Measurements from ENCODE around the gene EYA2.

Gene EYA2

GRCh38 chr20:47066484-47067270 is 172.0 kb downstream of the EYA2 start:
- peak; percentile 51 for DNase-seq (ENCODE audit: low read depth)

- DNase-seq (ENCODE audit: low read depth) = no peak
Observed at GRCh38 chr20:47067776-47068175, 173.1 kb downstream of the EYA2 start.

- DNase-seq (ENCODE audit: low read depth) = no peak
Observed at GRCh38 chr20:47070176-47070575, 175.5 kb downstream of the EYA2 start.

- no peak for DNase-seq (ENCODE audit: low read depth)
Observed at GRCh38 chr20:47071646-47072185, 177.1 kb downstream of the EYA2 start.

- no peak for DNase-seq (ENCODE audit: low read depth)
Observed at GRCh38 chr20:47073766-47074475, 179.3 kb downstream of the EYA2 start.

- no peak for DNase-seq (ENCODE audit: low read depth)
Observed at GRCh38 chr20:47075263-47075662, 180.6 kb downstream of the EYA2 start.

GRCh38 chr20:47079047-47079446 is 184.4 kb downstream of the EYA2 start:
- DNase-seq (ENCODE audit: low read depth) = no peak

- no peak for DNase-seq (ENCODE audit: low read depth)
Observed at GRCh38 chr20:47080365-47080764, 185.7 kb downstream of the EYA2 start.

GRCh38 chr20:47086316-47086715 is 191.7 kb downstream of the EYA2 start:
- DNase-seq (ENCODE audit: low read depth) = no peak

GRCh38 chr20:47088335-47088734 is 193.7 kb downstream of the EYA2 start:
- DNase-seq (ENCODE audit: low read depth) = no peak

- DNase-seq (ENCODE audit: low read depth) = no peak
Observed at GRCh38 chr20:47089151-47089550, 194.5 kb downstream of the EYA2 start.

- DNase-seq (ENCODE audit: low read depth) = no peak
Observed at GRCh38 chr20:47090835-47091234, 196.2 kb downstream of the EYA2 start.

GRCh38 chr20:47093320-47093966 is 198.8 kb downstream of the EYA2 start:
- DNase-seq (ENCODE audit: low read depth) = no peak

GRCh38 chr20:47095690-47096089 is 201.0 kb downstream of the EYA2 start:
- no peak for DNase-seq (ENCODE audit: low read depth)

- no peak for DNase-seq (ENCODE audit: low read depth)
Observed at GRCh38 chr20:47097691-47098622, 203.3 kb downstream of the EYA2 start.

GRCh38 chr20:47099093-47099492 is 204.4 kb downstream of the EYA2 start:
- no peak for DNase-seq (ENCODE audit: low read depth)

GRCh38 chr20:47099825-47100441 is 205.3 kb downstream of the EYA2 start:
- peak; percentile 43 for DNase-seq (ENCODE audit: low read depth)

GRCh38 chr20:47102629-47103028 is 208.0 kb downstream of the EYA2 start:
- no peak for DNase-seq (ENCODE audit: low read depth)

- DNase-seq (ENCODE audit: low read depth) = no peak
Observed at GRCh38 chr20:47106786-47107185, 212.1 kb downstream of the EYA2 start.

GRCh38 chr20:47108994-47109393 is 214.4 kb downstream of the EYA2 start:
- DNase-seq (ENCODE audit: low read depth) = no peak

- DNase-seq (ENCODE audit: low read depth) = no peak
Observed at GRCh38 chr20:47110819-47111218, 216.2 kb downstream of the EYA2 start.

All from fibroblast of the conjunctiva (primary cell).